K562 (cell line): ENCODE measurements around the gene LMBR1. TPM values are rescaled to one million over a fixed set of nuclear protein-coding genes. Genes with fewer than 3 reads are reported as not detected.
A peak's percentile ranks its signal among the peaks of the same experiment; 100 is the strongest.

Source experiments
- ATAC-seq: fragments of 200-7000 bp; cut with Tn5 transposase; 3 replicates; pipeline ENCODE4 v1.9.1; 2020; ENCODE audit warnings: moderate library complexity
- BruUV-seq: library from RNA; stranded (reverse); fragments of 400-500 nt; replicated peaks from 2 replicates; lab custom pipeline; 2021; lab: Mats Ljungman, UMichigan
- CTCF ChIA-PET: fragments of 300-600 bp; formaldehyde crosslinking; extraction: SDS; loops from one replicate; lab custom pipeline; 2021; ENCODE audit warnings: low intra/inter-chr PET ratio; lab: Yijun Ruan, JAX
- POLR2A ChIA-PET: fragments of 300-600, 350-650 bp; sonication (Branson Sonifier 250); formaldehyde crosslinking; extraction: SDS; loops from one replicate; lab custom pipeline; 2021; ENCODE audit warnings: antibody characterized with exemption, inconsistent platforms; lab: Yijun Ruan, JAX
- DNase-seq, 4 experiments: peaks; one replicate each; pipeline versions ENCODE4 v3.0.0 to v3.0.0-alpha.2; 2011 to 2018; ENCODE audit warnings: low spot score in 3 of 4, mixed read lengths in 3 of 4; ENCODE audit errors: extremely low read depth in 1 of 4
- FAIRE-seq: peaks from 2 replicates; lab custom pipeline; 2011; peaks lifted over from hg19 to GRCh38; lab: Jason Lieb, UNC
- H2AFZ ChIP-seq: 2 replicates; pipeline ENCODE4 v1.6.0; 2011; ENCODE audit warnings: low read depth, low read length, control low read depth, inconsistent platforms
- H3K27ac ChIP-seq: fragments of 200-600 bp; 3 replicates; pipeline ENCODE4 v1.8.0; 2011; ENCODE audit warnings: low read depth, mild to moderate bottlenecking, control low read depth, inconsistent platforms, low read length, moderate library complexity, mixed read lengths; ENCODE audit errors: extremely low read depth
- H3K27me3 ChIP-seq, 2 experiments: fragments of 300-600 bp in 1 of 2; 2 replicates in 1 of 2; 3 replicates in 1 of 2; pipeline versions ENCODE4 v1.6.0 to v1.8.0; 2011; ENCODE audit warnings: inconsistent platforms in 2 of 2, low read length in 2 of 2, mild to moderate bottlenecking in 1 of 2, mixed read lengths in 1 of 2, moderate library complexity in 1 of 2; ENCODE audit not compliant: control insufficient read depth in 2 of 2, insufficient read depth in 2 of 2
- H3K36me3 ChIP-seq: fragments of 300-600 bp; 3 replicates; pipeline ENCODE4 v1.8.0; 2011; ENCODE audit warnings: mild to moderate bottlenecking, low read length, inconsistent platforms; ENCODE audit not compliant: control insufficient read depth, insufficient read depth
- H3K4me1 ChIP-seq, 2 experiments: fragments of 200-600 bp in 1 of 2; replicated peaks in 1 of 2; 2 replicates in 1 of 2; 3 replicates in 1 of 2; pipeline versions ENCODE4 v1.5.1 to v1.8.0; 2011; ENCODE audit warnings: inconsistent platforms in 2 of 2, low read length in 2 of 2, mild to moderate bottlenecking in 1 of 2, mixed read lengths in 1 of 2, moderate library complexity in 1 of 2; ENCODE audit not compliant: control insufficient read depth in 2 of 2, insufficient read depth in 2 of 2
- H3K4me2 ChIP-seq: 2 replicates; pipeline ENCODE4 v1.6.1; 2011; ENCODE audit warnings: low read length, control low read depth, inconsistent platforms, mixed read lengths; ENCODE audit not compliant: insufficient read depth
- H3K4me3 ChIP-seq: fragments of 200-600 bp; sonication (generic), shearing (Covaris generic); 2 replicates; pipeline ENCODE4 v1.5.1; 2016; ENCODE audit warnings: control low read depth, inconsistent platforms
- H3K79me2 ChIP-seq: fragments of 200-600 bp; 3 replicates; pipeline ENCODE4 v1.8.0; 2011; ENCODE audit warnings: low read length, inconsistent platforms; ENCODE audit not compliant: control insufficient read depth, insufficient read depth
- H3K9ac ChIP-seq, 2 experiments: 2 replicates each; pipeline versions ENCODE4 v1.6.0 to v1.6.1; 2011; ENCODE audit warnings: low read depth in 2 of 2, low read length in 2 of 2, control low read depth in 1 of 2, inconsistent platforms in 1 of 2, mild to moderate bottlenecking in 1 of 2, mixed read lengths in 1 of 2; ENCODE audit not compliant: insufficient read depth in 1 of 2
- H3K9me1 ChIP-seq: one replicate; pipeline ENCODE4 v1.6.0; 2011; ENCODE audit warnings: inconsistent platforms, mild to moderate bottlenecking, low read length, moderate library complexity; ENCODE audit not compliant: control insufficient read depth, insufficient read depth
- H3K9me3 ChIP-seq: replicated peaks from 2 replicates; pipeline ENCODE4 v1.5.1; 2011; ENCODE audit warnings: low read depth, low read length, inconsistent platforms; ENCODE audit not compliant: control insufficient read depth, insufficient read depth
- H4K20me1 ChIP-seq: replicated peaks from 2 replicates; pipeline ENCODE4 v1.6.1; 2011; ENCODE audit warnings: low read length, inconsistent platforms, mixed read lengths; ENCODE audit not compliant: control insufficient read depth, insufficient read depth
- C11orf30 ChIP-seq: fragments of 450-650 bp; IDR thresholded peaks from 2 replicates; pipeline ENCODE4 v1.6.1; 2016; ENCODE audit warnings: low read depth, mild to moderate bottlenecking
- CREB1 ChIP-seq, 2 experiments: sonication (generic) in 1 of 2; formaldehyde crosslinking in 1 of 2; IDR thresholded peaks; 2 replicates each; pipeline versions ENCODE4 v1.6.1 to v1.8.0; 2012 to 2022; ENCODE audit warnings: inconsistent platforms in 1 of 2, mild to moderate bottlenecking in 1 of 2, missing genetic modification reagents in 1 of 2, moderate library complexity in 1 of 2
- MAFK ChIP-seq: IDR thresholded peaks from 2 replicates; pipeline ENCODE4 v1.6.1; 2011; ENCODE audit warnings: low read length, improper control_type of control experiment
- PKNOX1 ChIP-seq: fragments of 450-650 bp; IDR thresholded peaks from 2 replicates; pipeline ENCODE4 v1.6.1; 2016
- SPI1 ChIP-seq: IDR thresholded peaks from 2 replicates; pipeline ENCODE4 v1.6.1; 2011; ENCODE audit warnings: low read depth, low read length, control low read depth, borderline replicate concordance
- ZNF316 ChIP-seq: fragments of 450-650 bp; IDR thresholded peaks from 2 replicates; pipeline ENCODE4 v1.6.1; 2016
- WGBS: fragments of 100-300 bp; shearing (Covaris generic); methylation state at CpG from one replicate; pipeline ENCODE4 v1.1.6; 2016; ENCODE audit warnings: low coverage, mixed read lengths; ENCODE audit not compliant: insufficient coverage; ENCODE audit errors: missing lambda C conversion rate; 5-methylcytosine and 5-hydroxymethylcytosine counted together
- in situ Hi-C: fragments of 300-500 bp; cut with MboI; formaldehyde crosslinking; loops from 4 replicates; pipeline ENCODE4 v1.15.0; 2018; ENCODE audit warnings: inconsistent platforms, mixed read lengths
- intact Hi-C: fragments of 100-400 bp; cut with micrococcal nuclease; formaldehyde crosslinking; loops from 2 replicates; pipeline ENCODE4 v1.14.2; 2022
- polyA plus RNA-seq, 8 experiments: library from polyadenylated mRNA; depleted of rRNA in 4 of 8; stranded (reverse) in 5 of 8; unstranded in 3 of 8; fragments of >200 nt; fragmentation: Nextera tagmentation in 2 of 8; fragmentation: Illumina TruSeq in 1 of 8; extraction: Ambion mirVana in 2 of 8; extraction: Trizol in 1 of 8; gene quantifications; 2 replicates each; pipeline versions ENCODE4 v1.2.1 to v1.2.3, GENCODE V29; 2011 to 2014; ENCODE audit warnings: inconsistent platforms in 1 of 8, missing spikeins in 1 of 8
- total RNA-seq, 7 experiments: library from RNA; depleted of rRNA in 6 of 7; stranded (reverse); fragments of >200 nt in 6 of 7; fragmentation: Illumina TruSeq in 2 of 7; extraction: Trizol in 2 of 7; gene quantifications; 2 replicates each; pipeline versions ENCODE4 v1.2.1 to v1.2.3, GENCODE V29; 2011 to 2021; ENCODE audit warnings: low replicate concordance in 1 of 7
- TF ChIP-seq, protein P1 (sequence below): fragments of 250-450 bp; sonication (Bioruptor Pico); IDR thresholded peaks from 2 replicates; pipeline ENCODE4 v1.8.0; 2021; ENCODE audit warnings: moderate library complexity, mild to moderate bottlenecking, inconsistent platforms

LMBR1 gene
- total and polyA plus RNA-seq, 9 of the 15 experiments (the other 6 are each of a cell fraction or from before 2014, with no cell fraction given) = 7.7 to 90.0 (median 59.9) TPM

- Histone ChIP-seq H3K4me1 (peaks cover 0 to 8% of the 10 kb centered on the region in 2 experiments; a peak in 3 of 5 replicates), H3K4me2 (no peak overlapping the region), H3K9ac (no peak overlapping the region), H3K27me3 (no peaks in the 10 kb centered on the region)
- POLR2A ChIA-PET = interaction anchor here (0.5 to 1.9 kb wide), 7 partner anchors 9 to 240 kb away, joined by 3 to 6 read pairs (median 3); no protein-coding TSS in a partner anchor
- WGBS = 68% methylated on average over 4 of the region's 4 CpGs
- in situ Hi-C loops (no loop called here), intact Hi-C loops (no loop called here)
- peak; percentile 76 for ATAC-seq
- DNase-seq = peak in 2 of 4 experiments; percentile 21 to 31
- TF ChIP-seq, protein P1, sequence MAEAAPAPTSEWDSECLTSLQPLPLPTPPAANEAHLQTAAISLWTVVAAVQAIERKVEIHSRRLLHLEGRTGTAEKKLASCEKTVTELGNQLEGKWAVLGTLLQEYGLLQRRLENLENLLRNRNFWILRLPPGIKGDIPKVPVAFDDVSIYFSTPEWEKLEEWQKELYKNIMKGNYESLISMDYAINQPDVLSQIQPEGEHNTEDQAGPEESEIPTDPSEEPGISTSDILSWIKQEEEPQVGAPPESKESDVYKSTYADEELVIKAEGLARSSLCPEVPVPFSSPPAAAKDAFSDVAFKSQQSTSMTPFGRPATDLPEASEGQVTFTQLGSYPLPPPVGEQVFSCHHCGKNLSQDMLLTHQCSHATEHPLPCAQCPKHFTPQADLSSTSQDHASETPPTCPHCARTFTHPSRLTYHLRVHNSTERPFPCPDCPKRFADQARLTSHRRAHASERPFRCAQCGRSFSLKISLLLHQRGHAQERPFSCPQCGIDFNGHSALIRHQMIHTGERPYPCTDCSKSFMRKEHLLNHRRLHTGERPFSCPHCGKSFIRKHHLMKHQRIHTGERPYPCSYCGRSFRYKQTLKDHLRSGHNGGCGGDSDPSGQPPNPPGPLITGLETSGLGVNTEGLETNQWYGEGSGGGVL (CRISPR knock-in tag) = no peak
- TF ChIP-seq ZNF316 (peak; percentile 88), PKNOX1 (peak; percentile 21; the same call in 1 of the 2 replicates), SPI1 (peak; percentile 99), C11orf30 (peak; percentile 67), CREB1 (IDR thresholded peaks at IDR 0.05) (no peak), CREB1 (CRISPR knock-in tag; IDR thresholded peaks at IDR 0.05) (no peak), MAFK (peak; percentile 38; the same call in 1 of the 2 replicates)
- TF ChIP-seq, all 486 proteins: peak for 5
- no TSS peak for BruUV-seq
- no peak overlapping the region for H3K4me3 ChIP-seq
- CTCF ChIA-PET = no interaction called here
- no peaks in the 10 kb centered on the region for H3K9me3 ChIP-seq
- no peaks in the 10 kb centered on the region for H3K9me1 ChIP-seq
- peaks cover 16% of the 10 kb centered on the region for H3K36me3 ChIP-seq
- H3K79me2 ChIP-seq = no peaks in the 10 kb centered on the region
- no peaks in the 10 kb centered on the region for H4K20me1 ChIP-seq
- FAIRE-seq = no peak
- H2AFZ ChIP-seq = peak overlapping the region; percentile 33; the same call in 1 of the 2 replicates
- peak overlapping the region; percentile 55; the same call in 1 of the 3 replicates for H3K27ac ChIP-seq
Measured at GRCh38 chr7:156780724-156781455, 112.1 kb downstream of the LMBR1 start.
